Activated CD4-positive, alpha-beta T cell treated with anti-CD3 and anti-CD28 coated beads, Interleukin-2, Interleukin-6, amounts not matched to agents 100 ng/mL and 50 ng/mL, durations not matched to agents 16 hours and 8 hours (primary cell): ENCODE results near the gene HDAC4.
A peak's percentile ranks its signal among the peaks of the same experiment; 100 is the strongest.

Experiments
- DNase-seq: peaks from one replicate; pipeline ENCODE4 v3.0.0-alpha.2; 2020

The HDAC4 gene

GRCh38 chr2:239344857-239345216 lies 56.0 kb downstream of the HDAC4 start:
- DNase-seq: no peak

GRCh38 chr2:239343946-239344856 lies 56.6 kb downstream of the HDAC4 start:
- DNase-seq: no peak

GRCh38 chr2:239343460-239343859 lies 57.4 kb downstream of the HDAC4 start:
- no peak for DNase-seq

- no peak for DNase-seq
Measured at GRCh38 chr2:239341840-239342239, 59.0 kb downstream of the HDAC4 start.

GRCh38 chr2:239341146-239341732 lies 59.6 kb downstream of the HDAC4 start:
- DNase-seq: no peak

DNA sequence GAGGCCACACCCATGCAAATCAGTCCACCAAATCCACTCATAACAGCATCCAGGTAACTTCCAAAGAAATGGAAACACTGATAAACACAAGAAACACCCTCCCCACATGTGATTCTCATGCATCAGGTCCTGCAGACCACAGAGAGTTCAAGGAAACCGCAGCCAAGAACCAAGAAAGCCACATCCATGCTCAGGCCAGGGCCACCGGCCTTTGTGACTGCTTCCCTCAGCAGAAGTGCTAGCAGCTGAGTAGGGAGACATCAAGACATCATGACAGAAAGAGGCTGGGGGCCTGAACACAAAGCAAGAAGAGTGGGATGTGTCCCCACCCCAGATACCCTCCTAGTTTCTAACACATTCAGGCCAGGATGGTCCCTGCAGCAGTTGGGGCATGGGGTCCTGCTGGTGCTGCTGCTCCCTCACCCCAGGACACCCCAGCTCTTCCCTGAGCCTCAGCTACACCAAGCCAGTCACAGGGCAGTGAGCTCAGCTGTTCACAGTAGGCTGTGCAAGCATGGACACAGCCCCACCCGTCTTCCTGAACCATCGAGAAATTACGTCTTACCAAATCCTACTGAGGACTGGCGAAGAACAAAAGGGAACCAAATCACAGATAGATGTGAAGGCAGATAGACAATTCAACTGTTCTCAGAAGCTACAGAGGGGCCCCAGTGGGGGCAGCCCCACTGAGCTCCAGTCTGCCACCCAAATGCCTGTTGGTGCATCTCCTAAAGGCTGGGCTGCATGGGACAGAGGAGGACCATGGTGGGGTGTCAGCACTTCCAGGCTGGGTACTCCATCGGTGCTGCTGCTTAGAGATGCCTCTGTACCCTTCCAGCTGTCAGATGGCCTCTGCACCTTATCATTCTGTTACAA lies 60.9 kb downstream of the HDAC4 start:
- peak; percentile 69 for DNase-seq

DNA sequence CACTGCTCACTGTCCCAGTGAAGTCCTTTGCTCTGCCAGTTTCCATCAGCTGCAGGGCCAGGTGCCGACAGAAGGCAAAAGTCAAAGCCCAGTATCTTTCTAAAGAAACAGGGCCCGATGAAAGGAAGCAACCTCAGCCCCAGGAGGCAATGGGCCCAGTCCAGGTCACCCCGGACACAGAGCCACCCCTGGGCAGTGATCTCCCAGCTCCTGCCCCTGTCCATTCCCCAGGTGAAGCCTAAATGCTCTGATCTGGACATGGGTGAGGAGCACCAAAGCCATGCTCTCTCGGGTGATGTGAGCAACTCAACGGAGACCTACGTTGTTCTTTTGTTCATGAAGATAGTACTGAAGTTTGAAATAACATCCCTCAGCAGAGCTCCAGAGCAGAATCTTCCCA lies 61.6 kb downstream of the HDAC4 start:
- no peak for DNase-seq

GRCh38 chr2:239337877-239338484 lies 62.8 kb downstream of the HDAC4 start:
- no peak for DNase-seq

- DNase-seq: no peak
Measured at GRCh38 chr2:239337122-239337876, 63.5 kb downstream of the HDAC4 start.

- DNase-seq: no peak
Measured at GRCh38 chr2:239331560-239331959, 69.3 kb downstream of the HDAC4 start.

GRCh38 chr2:239330836-239331235 lies 70.0 kb downstream of the HDAC4 start:
- no peak for DNase-seq

DNA sequence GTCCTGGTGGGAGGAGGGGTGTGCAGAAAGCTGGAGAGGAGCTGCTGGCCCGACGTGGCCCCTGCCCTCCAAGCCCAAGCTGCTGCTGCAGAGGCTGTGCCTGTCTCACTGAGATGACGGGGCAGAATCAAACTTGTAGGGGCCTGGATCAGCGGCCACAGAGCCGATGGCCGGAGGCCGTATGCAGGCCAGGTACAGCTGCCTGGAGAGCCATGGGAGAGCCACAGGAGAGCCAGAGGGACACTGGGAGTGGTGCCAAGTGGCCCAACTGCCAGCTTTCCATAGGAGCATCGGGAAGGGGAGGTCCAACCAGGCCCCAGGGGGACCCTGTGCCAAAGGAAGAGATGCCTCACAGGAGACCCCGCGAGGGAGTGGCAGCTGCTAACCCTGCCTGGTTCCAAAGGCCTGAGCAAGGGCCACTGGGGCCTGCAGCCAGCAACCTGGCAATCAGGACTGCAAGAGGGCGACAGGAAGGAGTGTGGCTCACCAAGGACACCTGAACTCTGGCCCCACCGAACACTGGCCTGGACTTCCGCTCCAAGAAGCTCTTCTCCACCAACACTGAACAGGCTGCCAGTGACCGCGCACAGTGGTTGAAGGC lies 70.7 kb downstream of the HDAC4 start:
- no peak for DNase-seq

DNA sequence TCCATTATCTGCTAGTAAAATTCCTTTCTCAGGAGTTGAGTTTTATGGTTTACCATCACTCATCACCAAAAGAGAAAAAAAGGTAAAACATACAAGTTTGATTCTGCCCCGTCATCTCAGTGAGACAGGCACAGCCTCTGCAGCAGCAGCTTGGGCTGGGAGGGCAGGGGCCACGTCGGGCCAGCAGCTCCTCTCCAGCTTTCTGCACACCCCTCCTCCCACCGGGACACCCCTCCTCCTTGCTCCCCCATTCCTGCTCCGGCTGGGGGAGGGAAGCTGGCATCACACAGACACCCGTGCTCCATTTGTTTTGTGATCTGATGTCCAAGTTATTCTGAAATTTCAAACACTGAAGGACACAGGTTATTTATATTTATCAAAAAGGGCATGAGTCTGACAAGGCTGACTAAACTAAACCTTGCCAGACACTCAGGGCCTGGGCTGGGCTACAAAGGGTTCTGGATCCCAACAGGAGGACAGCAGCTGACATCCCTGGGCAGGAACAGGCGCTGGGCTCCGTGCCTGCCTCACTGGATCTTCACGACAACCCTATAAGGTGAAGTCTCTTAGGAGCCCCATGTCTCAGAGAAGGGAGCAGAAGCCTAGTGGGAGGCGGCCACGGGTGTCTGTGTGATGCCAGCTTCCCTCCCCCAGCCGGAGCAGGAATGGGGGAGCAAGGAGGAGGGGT lies 71.4 kb downstream of the HDAC4 start:
- no peak for DNase-seq

GRCh38 chr2:239328351-239329191 lies 72.2 kb downstream of the HDAC4 start:
- DNase-seq: no peak

DNA sequence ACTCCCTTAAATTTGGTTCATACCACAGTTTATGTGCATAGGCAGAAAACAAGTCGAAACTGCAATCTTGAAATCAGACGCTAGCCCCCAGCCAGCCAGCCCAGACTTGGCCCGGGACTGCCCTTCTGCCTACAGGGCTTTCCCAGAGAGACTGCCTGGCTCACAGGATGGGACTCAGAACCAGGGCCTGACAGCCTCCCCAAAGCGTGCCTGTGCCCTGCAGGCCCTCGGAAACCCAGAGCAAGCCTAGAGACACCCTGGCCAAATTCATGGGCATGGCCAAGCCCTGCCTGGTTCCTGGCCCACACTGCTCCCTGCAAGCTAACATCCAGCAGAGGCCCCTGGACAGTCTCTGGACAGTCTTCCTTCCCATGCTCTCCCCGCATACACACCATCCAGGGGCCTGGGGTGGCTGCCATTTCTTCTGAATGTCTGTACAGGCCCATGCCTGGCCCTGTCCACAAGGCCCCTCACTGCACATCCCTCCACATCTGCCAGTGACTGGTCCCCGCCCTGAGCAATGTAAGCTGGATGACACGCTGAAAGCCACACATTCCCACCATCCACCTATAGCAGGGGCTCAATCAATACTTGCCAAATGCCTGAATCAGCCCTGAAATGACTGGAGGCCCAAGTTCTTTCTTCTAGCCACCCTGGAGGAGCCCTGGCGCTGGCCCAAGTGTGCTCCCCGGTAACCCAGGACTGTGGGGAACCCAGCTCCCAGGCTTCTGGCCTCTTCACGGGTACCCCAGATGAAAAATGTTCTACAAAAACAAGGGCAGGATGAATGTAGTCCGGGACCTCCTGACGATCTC lies 73.1 kb downstream of the HDAC4 start:
- no peak for DNase-seq

DNA sequence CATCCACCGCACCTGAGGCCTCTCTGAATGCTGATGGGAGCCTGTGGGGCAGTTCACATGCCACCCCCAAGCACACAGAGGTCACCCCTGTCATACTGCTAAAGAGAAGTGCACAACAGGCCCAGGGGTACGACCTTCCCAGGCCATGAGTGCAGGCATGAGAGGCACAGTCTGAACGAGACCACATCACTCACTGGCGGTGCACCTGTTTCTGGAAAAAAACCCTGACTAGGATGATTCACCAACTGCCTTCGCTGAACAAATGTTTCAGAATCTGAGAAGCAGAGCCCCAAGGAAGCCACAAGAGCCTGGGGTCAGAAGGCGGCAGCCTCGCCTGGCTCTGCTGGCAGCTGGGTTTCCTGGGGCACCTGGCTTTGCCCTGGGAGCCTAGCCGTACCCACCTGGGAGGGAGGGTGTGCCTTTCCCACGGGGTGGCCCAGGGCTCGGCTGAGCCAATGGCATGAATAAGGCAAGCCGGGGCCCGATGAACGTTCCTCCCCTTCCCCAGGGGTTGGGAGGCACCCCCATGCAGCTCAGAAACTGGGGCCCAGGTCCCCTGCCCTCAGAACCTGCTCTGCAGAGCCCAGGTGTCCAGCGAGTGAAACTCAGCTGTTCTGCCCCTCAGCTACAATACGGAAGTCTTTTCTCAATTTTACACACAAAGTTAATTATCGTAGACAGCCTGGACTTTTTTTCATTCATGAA lies 73.8 kb downstream of the HDAC4 start:
- DNase-seq: peak; percentile 89

- DNase-seq: no peak
Measured at GRCh38 chr2:239324456-239324855, 76.4 kb downstream of the HDAC4 start.

- no peak for DNase-seq
Measured at GRCh38 chr2:239323447-239323846, 77.4 kb downstream of the HDAC4 start.
